HFFc6 (cell line): Measurements from ENCODE around the gene NKX6-1. TPM values are rescaled to one million over a fixed set of nuclear protein-coding genes. Genes with fewer than 3 reads are reported as not detected.

Experiments
- DNase-seq: peaks from one replicate; pipeline ENCODE4 v3.0.0-alpha.2; 2018
- H3K27ac Mint-ChIP-seq: 2 replicates; pipeline ENCODE4 v1.8.0; 2020; ENCODE audit warnings: mild to moderate bottlenecking, mixed read lengths
- H3K27me3 Mint-ChIP-seq: 2 replicates; pipeline ENCODE4 v1.8.0; 2021; ENCODE audit warnings: mild to moderate bottlenecking, moderate library complexity, mixed read lengths; ENCODE audit not compliant: insufficient read depth
- H3K36me3 Mint-ChIP-seq: 2 replicates; pipeline ENCODE4 v1.8.0; 2021; ENCODE audit warnings: low read depth, mixed read lengths
- H3K4me1 Mint-ChIP-seq: 2 replicates; pipeline ENCODE4 v1.8.0; 2020; ENCODE audit warnings: low read depth, mixed read lengths
- H3K4me3 Mint-ChIP-seq: 2 replicates; pipeline ENCODE4 v1.8.0; 2020; ENCODE audit warnings: mild to moderate bottlenecking, moderate library complexity, mixed read lengths
- H3K9me3 Mint-ChIP-seq: 2 replicates; pipeline ENCODE4 v1.8.0; 2020; ENCODE audit warnings: mild to moderate bottlenecking, mixed read lengths
- CTCF ChIP-seq: fragments of 200-600 bp; sonication (generic); IDR thresholded peaks from 2 replicates; pipeline ENCODE4 v1.5.0; 2021; ENCODE audit warnings: antibody characterized with exemption, mild to moderate bottlenecking
- total RNA-seq, 6 experiments: library from RNA; stranded (reverse); fragmentation: NEBNext Ultra II Directional; extraction: Animal tissue kit (Norgen Biotek cat#: 25700); gene quantifications; 2 replicates in 1 of 6; 3 replicates in 5 of 6; pipeline ENCODE4 v1.2.3, GENCODE V29; 2021

NKX6-1 gene
- total RNA-seq, 6 experiments from 2014 or later: not detected

DNA sequence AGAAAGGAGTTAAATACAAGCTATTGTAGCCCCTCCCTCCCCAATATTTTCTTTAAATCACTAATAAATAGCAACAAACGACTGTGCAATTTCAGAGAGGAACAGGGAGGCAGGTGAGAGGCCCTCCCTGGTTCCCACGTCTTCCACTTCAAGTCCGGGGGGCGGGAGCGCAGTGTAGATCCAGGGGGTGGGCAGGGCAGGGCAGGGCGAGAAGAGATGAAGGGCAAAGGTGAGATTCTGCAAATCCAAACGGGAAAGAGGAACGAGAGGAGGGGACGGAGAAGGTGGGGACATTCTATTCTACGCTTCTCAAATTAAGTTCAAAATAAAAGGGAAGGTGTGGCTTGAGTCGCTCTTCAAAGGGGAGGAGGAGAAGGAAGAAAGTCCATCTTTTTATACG lies 6.8 kb downstream of the NKX6-1 start:
- DNase-seq: no peak
- Mint-ChIP-seq H3K36me3 (no peaks in the 10 kb centered on the region), H3K27ac (no peak overlapping the region), H3K4me3 (no peak overlapping the region), H3K27me3 (peaks cover 53% of the 10 kb centered on the region), H3K9me3 (no peaks in the 10 kb centered on the region; the same call in 1 of the 2 replicates), H3K4me1 (peaks cover 9% of the 10 kb centered on the region)
- TF ChIP-seq CTCF: no peak

GRCh38 chr4:84491481-84491880 lies 7.6 kb downstream of the NKX6-1 start:
- H3K27ac Mint-ChIP-seq: no peak overlapping the region
- no peak overlapping the region for H3K4me3 Mint-ChIP-seq
- peaks cover 9% of the 10 kb centered on the region for H3K4me1 Mint-ChIP-seq
- H3K36me3 Mint-ChIP-seq: no peaks in the 10 kb centered on the region
- TF ChIP-seq CTCF: no peak
- DNase-seq: no peak
- no peaks in the 10 kb centered on the region; the same call in 1 of the 2 replicates for H3K9me3 Mint-ChIP-seq
- H3K27me3 Mint-ChIP-seq: peaks cover 45% of the 10 kb centered on the region

GRCh38 chr4:84490663-84491062 lies 8.4 kb downstream of the NKX6-1 start:
- DNase-seq: no peak
- Mint-ChIP-seq H3K9me3 (no peaks in the 10 kb centered on the region), H3K27ac (no peak overlapping the region), H3K4me3 (no peak overlapping the region), H3K4me1 (peaks cover 9% of the 10 kb centered on the region), H3K36me3 (no peaks in the 10 kb centered on the region), H3K27me3 (peaks cover 42% of the 10 kb centered on the region)
- TF ChIP-seq CTCF: no peak

DNA sequence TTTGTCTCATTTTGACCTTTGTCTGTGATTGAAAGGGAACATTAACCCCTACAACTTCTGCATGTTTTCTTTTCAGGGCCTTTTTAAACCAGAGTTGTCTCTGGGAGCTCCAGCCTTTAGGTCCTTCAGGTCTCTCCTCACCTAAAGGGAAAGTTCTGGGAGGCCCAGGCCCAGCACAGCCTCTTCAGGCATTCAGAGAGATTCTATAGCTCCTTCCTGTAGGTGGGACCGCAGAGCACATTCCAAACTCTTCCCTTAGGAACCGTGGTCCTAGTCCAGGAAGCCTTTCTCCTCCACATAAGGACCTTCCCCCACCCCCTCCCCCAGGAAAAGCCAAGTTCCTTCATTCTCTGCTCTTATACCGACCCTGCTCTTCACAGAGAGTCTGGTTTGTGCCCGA lies 14.9 kb downstream of the NKX6-1 start:
- no peaks in the 10 kb centered on the region; the same call in 1 of the 2 replicates for H3K36me3 Mint-ChIP-seq
- no peak overlapping the region for H3K4me3 Mint-ChIP-seq
- H3K27me3 Mint-ChIP-seq: peaks cover 48% of the 10 kb centered on the region
- H3K4me1 Mint-ChIP-seq: no peaks in the 10 kb centered on the region
- H3K27ac Mint-ChIP-seq: no peak overlapping the region
- no peak for TF ChIP-seq CTCF
- DNase-seq: no peak
- H3K9me3 Mint-ChIP-seq: peaks cover 4% of the 10 kb centered on the region; the same call in 1 of the 2 replicates

DNA sequence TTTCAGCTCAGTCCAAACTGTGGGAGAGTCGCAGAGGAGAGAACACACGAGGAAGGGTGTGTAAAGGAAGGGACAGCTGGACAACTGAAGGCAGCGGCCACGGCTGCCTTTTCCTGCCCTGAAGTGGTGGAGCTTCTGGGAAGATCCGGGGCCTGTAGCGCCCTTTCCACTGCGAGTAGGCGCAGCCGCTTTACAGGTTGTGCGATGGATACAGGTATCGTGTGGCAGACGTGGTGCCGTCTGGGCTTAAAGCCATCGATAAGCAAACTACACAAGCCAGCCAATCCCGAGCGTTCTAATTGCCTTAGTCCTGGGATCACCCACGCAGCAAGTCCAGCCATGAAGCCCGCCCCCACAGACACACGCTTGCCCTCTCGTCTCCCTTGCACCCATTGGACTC lies 15.4 kb downstream of the NKX6-1 start:
- H3K4me3 Mint-ChIP-seq: no peak overlapping the region
- H3K27me3 Mint-ChIP-seq: peaks cover 47% of the 10 kb centered on the region
- no peak for TF ChIP-seq CTCF
- peaks cover 4% of the 10 kb centered on the region; the same call in 1 of the 2 replicates for H3K9me3 Mint-ChIP-seq
- no peak overlapping the region for H3K27ac Mint-ChIP-seq
- no peaks in the 10 kb centered on the region; the same call in 1 of the 2 replicates for H3K36me3 Mint-ChIP-seq
- no peak for DNase-seq
- no peaks in the 10 kb centered on the region for H3K4me1 Mint-ChIP-seq
